Activated T-cell treated with anti-CD3 and anti-CD28 coated beads, Interleukin-2, amount 50 U/mL, for 72 hours (primary cell): ENCODE results near the gene AKAP3. TPM values are rescaled to one million over a fixed set of nuclear protein-coding genes. Genes with fewer than 3 reads are reported as not detected.

Source experiments
- ATAC-seq, 2 donors: fragments of 150-1000 bp; cut with Tn5 transposase; replicated peaks in 1 of 2; 2 replicates each; pipeline ENCODE4 v1.10.0; 2021; ENCODE audit warnings: moderate library complexity in 2 of 2, mild to moderate bottlenecking in 1 of 2
- DNase-seq, 2 donors: peaks; one replicate each; pipeline ENCODE4 v3.0.0; 2021 to 2022; ENCODE audit warnings: mixed read lengths in 1 of 2
- H3K27ac Mint-ChIP-seq: one replicate; pipeline ENCODE4 v1.8.0; 2022; ENCODE audit warnings: mild to moderate bottlenecking, moderate library complexity, mixed read lengths
- H3K27me3 Mint-ChIP-seq: one replicate; pipeline ENCODE4 v1.8.0; 2022; ENCODE audit warnings: low read depth, mixed read lengths
- H3K36me3 Mint-ChIP-seq, 2 donors: one replicate each; pipeline ENCODE4 v1.8.0; 2022; ENCODE audit warnings: mixed read lengths in 2 of 2, mild to moderate bottlenecking in 1 of 2; ENCODE audit not compliant: insufficient read depth in 2 of 2
- H3K4me1 Mint-ChIP-seq: one replicate; pipeline ENCODE4 v1.8.0; 2022; ENCODE audit warnings: low read depth, mixed read lengths
- H3K4me3 Mint-ChIP-seq, 2 donors: one replicate each; pipeline ENCODE4 v1.8.0; 2022; ENCODE audit warnings: mild to moderate bottlenecking in 2 of 2, mixed read lengths in 2 of 2, moderate library complexity in 2 of 2
- H3K9me3 Mint-ChIP-seq, 2 donors: one replicate each; pipeline ENCODE4 v1.8.0; 2022; ENCODE audit warnings: mixed read lengths in 2 of 2
- total RNA-seq, 2 donors: library from RNA; stranded (reverse); gene quantifications; one replicate each; pipeline ENCODE4 v1.2.3, GENCODE V29; 2022

The AKAP3 gene
- total RNA-seq = 1 to 10 TPM; 5.4 to 7.7 TPM

DNA sequence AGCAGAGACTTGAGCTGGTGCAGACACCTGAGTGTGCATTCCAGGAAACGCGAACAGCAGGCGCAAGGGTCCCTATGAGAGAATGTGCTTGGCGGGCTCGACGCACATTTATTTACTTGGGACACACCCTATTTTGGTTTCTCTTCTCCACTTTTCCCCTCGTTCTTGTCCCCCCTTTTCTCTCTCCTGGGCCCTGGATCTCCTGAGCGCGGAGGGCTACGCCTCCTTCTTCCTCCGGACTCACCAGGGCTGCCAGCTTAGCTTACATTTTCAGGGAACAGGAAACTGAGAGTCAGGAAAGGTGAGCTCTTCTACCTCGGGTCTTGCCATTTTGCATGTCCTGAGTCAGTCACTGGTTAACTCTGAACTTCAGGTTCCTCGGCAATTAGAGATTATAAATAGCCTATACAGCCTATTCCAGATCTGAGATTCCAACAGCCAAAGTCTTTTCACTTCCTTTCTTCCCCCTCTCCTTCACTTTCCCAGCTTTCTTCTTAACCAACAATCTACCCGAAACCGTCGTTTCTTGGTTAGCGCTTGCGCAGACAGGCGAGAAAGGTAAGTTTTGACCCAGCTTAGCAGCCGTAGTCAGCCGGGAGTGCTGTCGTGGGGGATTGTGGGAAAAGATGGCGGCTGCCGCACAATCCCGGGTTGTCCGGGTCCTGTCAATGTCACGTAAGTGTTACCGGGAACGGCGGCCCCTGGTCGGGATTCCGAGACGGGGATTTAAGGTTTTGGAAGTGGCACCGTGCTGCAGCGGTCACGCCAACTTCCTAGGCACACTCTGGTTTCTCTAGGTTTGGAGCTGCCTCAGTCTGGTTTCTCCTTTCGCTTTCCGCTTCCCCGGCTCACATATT is at the start of gene AKAP3, which contains the start of gene NDUFA9:
AKAP3 (minus strand) TSS at position 551 of the 857 bp plus-strand sequence. CDS start 10,855 bp downstream, outside the sequence.
NDUFA9 (plus strand) TSS at position 614 of the 857 bp plus-strand sequence; CDS start at position 627, 13 bp downstream.
- DNase-seq (peak; percentile 82), ATAC-seq (peak; percentile 96 to 97)
- Mint-ChIP-seq H3K27me3 (no peaks in the 10 kb centered on the region), H3K36me3 (peaks cover 1 to 3% of the 10 kb centered on the region in 2 donors), H3K9me3 (no peaks in the 10 kb centered on the region), H3K4me3 (peak within 1 kb of the TSS; percentile 98), H3K27ac (peak within 1 kb of the TSS; percentile 91), H3K4me1 (peaks cover 34% of the 10 kb centered on the region)

- ATAC-seq (no peak), DNase-seq (no peak)
- H3K4me3 Mint-ChIP-seq = no peak overlapping the region
- peaks cover 4 to 13% of the 10 kb centered on the region in 2 donors for H3K36me3 Mint-ChIP-seq
- peaks cover 0 to 3% of the 10 kb centered on the region in 2 donors for H3K9me3 Mint-ChIP-seq
- H3K27ac Mint-ChIP-seq = no peak overlapping the region
- H3K27me3 Mint-ChIP-seq = no peaks in the 10 kb centered on the region
- H3K4me1 Mint-ChIP-seq = no peaks in the 10 kb centered on the region
These were observed 41.9 kb upstream of the AKAP3 start for GRCh38 chr12:4690760-4691159.

GRCh38 chr12:4685317-4685716 is 36.5 kb upstream of the AKAP3 start:
- H3K27ac Mint-ChIP-seq = no peak overlapping the region

GRCh38 chr12:4681732-4682131 is 32.9 kb upstream of the AKAP3 start:
- Mint-ChIP-seq H3K9me3 (no peaks in the 10 kb centered on the region), H3K36me3 (peaks cover 2 to 15% of the 10 kb centered on the region in 2 donors), H3K4me1 (no peaks in the 10 kb centered on the region), H3K27me3 (no peaks in the 10 kb centered on the region), H3K4me3 (no peak overlapping the region), H3K27ac (no peak overlapping the region)
- DNase-seq = no peak
- ATAC-seq = no peak

More at GRCh38 chr12:4685317-4685716, 36.5 kb upstream of the AKAP3 start:
- ATAC-seq = no peak
- peaks cover 2 to 18% of the 10 kb centered on the region in 2 donors for H3K36me3 Mint-ChIP-seq
- DNase-seq = no peak
- H3K9me3 Mint-ChIP-seq = no peaks in the 10 kb centered on the region
- H3K27me3 Mint-ChIP-seq = no peaks in the 10 kb centered on the region
- no peak overlapping the region for H3K4me3 Mint-ChIP-seq
- no peaks in the 10 kb centered on the region for H3K4me1 Mint-ChIP-seq

- ATAC-seq (no peak), DNase-seq (no peak)
- H3K9me3 Mint-ChIP-seq = peaks cover 0 to 2% of the 10 kb centered on the region in 2 donors
- H3K4me3 Mint-ChIP-seq = no peak overlapping the region
- H3K27ac Mint-ChIP-seq = no peak overlapping the region
- H3K36me3 Mint-ChIP-seq = peaks cover 2% of the 10 kb centered on the region in 2 donors
- H3K27me3 Mint-ChIP-seq = no peaks in the 10 kb centered on the region
- H3K4me1 Mint-ChIP-seq = no peaks in the 10 kb centered on the region
These were observed 30.9 kb upstream of the AKAP3 start for GRCh38 chr12:4679711-4680110.

- H3K27ac Mint-ChIP-seq = no peak overlapping the region
- peaks cover 5% of the 10 kb centered on the region for H3K4me1 Mint-ChIP-seq
- no peaks in the 10 kb centered on the region for H3K9me3 Mint-ChIP-seq
- H3K4me3 Mint-ChIP-seq = no peak overlapping the region
- H3K36me3 Mint-ChIP-seq = peaks cover 6 to 30% of the 10 kb centered on the region in 2 donors
- no peak for DNase-seq
- no peak for ATAC-seq
- H3K27me3 Mint-ChIP-seq = no peaks in the 10 kb centered on the region
These were observed 16.4 kb upstream of the AKAP3 start for GRCh38 chr12:4665236-4665635.

DNA sequence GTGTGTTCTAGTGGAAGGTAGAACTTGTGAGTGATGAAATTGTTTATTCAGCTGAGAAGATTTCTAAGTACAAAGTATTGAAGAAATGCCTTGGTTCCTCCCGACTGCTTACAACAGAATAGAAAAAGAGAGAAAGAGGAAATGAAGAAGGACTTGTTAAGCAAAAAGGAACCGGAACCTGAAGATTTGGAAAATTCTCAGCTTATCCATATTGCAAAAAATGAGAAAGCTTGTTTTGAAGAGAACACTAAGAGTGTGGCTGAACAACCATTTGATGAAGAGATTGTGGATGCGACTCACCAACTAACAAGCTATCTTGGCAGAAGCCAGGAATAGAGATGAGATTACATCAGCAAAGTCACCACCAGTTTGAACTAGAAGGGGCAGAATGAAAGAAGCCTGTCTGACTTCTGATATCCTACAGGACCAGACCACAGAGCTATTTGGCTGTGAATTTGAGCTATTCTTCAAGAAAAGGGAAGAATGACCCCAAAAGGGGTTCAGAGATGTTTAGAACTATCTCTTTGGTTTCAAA is 15.2 kb upstream of the AKAP3 start:
- ATAC-seq = peak in 1 of 2 donors; percentile 48
- DNase-seq = no peak
- Mint-ChIP-seq H3K4me3 (no peak overlapping the region), H3K4me1 (peaks cover 5% of the 10 kb centered on the region), H3K27me3 (no peaks in the 10 kb centered on the region), H3K9me3 (no peaks in the 10 kb centered on the region), H3K27ac (peak overlapping the region; percentile 35), H3K36me3 (peaks cover 6 to 22% of the 10 kb centered on the region in 2 donors)

DNA sequence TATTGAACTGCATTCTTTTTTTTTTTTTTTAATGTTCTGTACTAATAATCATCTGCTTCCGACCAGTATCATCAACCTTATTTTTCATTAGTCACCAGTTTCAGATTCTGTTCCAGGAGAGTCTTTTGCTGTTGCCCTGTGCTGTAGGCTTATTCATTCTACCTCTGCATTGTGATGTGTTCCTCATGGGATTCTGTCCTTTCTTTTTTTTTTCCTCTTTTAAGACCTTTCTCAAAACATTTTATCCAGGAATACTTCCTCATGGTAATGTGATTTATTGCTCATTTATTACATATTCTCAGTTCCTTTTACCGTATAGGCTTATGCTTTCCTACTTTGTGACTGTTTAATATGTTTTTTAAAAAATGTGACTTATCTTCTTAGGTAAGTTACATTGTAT is 4.8 kb upstream of the AKAP3 start:
- Mint-ChIP-seq H3K27me3 (no peaks in the 10 kb centered on the region), H3K4me1 (peaks cover 28% of the 10 kb centered on the region), H3K36me3 (peaks cover 5 to 12% of the 10 kb centered on the region in 2 donors), H3K4me3 (no peak overlapping the region), H3K9me3 (no peaks in the 10 kb centered on the region), H3K27ac (peak overlapping the region; percentile 82)
- no peak for ATAC-seq
- no peak for DNase-seq

DNA sequence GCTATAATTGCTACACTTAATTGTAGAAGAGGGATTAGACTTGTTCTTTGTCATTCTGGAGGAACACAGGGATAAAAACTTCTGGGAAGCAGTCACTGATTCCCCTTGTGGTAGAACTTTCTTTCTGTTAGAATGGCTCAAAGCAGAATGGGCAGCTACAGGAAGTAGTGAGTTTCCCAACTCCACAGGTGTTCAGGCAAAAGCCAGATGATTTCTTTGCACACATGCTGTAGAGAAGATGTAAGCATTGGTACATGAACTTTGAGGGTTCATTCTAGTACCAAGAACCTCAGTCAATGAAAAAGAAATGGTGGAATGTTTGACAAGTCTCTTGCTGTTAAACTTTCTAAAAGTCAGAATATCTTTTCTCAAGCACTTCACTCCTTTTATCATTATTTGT is 4.4 kb upstream of the AKAP3 start:
- ATAC-seq (no peak), DNase-seq (no peak)
- H3K36me3 Mint-ChIP-seq = peaks cover 5 to 12% of the 10 kb centered on the region in 2 donors
- H3K4me1 Mint-ChIP-seq = peaks cover 28% of the 10 kb centered on the region
- H3K9me3 Mint-ChIP-seq = no peaks in the 10 kb centered on the region
- H3K4me3 Mint-ChIP-seq = no peak overlapping the region
- H3K27ac Mint-ChIP-seq = no peak overlapping the region
- no peaks in the 10 kb centered on the region for H3K27me3 Mint-ChIP-seq

DNA sequence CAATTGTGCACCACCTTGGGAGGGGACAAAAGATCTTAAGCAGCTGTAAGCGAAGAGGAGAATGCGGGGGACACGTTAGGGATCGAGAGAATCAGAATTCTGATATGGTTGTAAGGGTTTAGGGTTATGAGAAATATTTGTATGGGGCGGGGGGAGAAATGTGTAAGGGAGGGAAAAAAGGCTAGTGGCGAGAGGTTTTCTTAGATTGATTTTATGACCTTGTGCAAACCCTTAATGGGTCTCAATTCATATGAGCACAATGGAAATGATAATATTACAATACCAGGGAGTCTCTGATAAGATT is 459 bp upstream of the AKAP3 start:
- H3K9me3 Mint-ChIP-seq = no peaks in the 10 kb centered on the region
- DNase-seq = no peak
- H3K27me3 Mint-ChIP-seq = no peaks in the 10 kb centered on the region
- ATAC-seq = no peak
- H3K4me1 Mint-ChIP-seq = peaks cover 34% of the 10 kb centered on the region
- peaks cover 1 to 3% of the 10 kb centered on the region in 2 donors for H3K36me3 Mint-ChIP-seq
- peak overlapping the region; percentile 91 for H3K27ac Mint-ChIP-seq
- peak overlapping the region; percentile 98 for H3K4me3 Mint-ChIP-seq

- Mint-ChIP-seq H3K4me1 (peaks cover 34% of the 10 kb centered on the region), H3K9me3 (no peaks in the 10 kb centered on the region), H3K36me3 (peaks cover 1 to 3% of the 10 kb centered on the region in 2 donors), H3K27ac (peak overlapping the region; percentile 91), H3K4me3 (peak overlapping the region; percentile 98), H3K27me3 (no peaks in the 10 kb centered on the region)
- ATAC-seq (no peak), DNase-seq (no peak)
These were observed 749 bp downstream of the AKAP3 start for GRCh38 chr12:4648104-4648500.

GRCh38 chr12:4645023-4645422 is 3.8 kb downstream of the AKAP3 start:
- no peaks in the 10 kb centered on the region for H3K27me3 Mint-ChIP-seq
- no peak overlapping the region for H3K4me3 Mint-ChIP-seq
- no peaks in the 10 kb centered on the region for H3K9me3 Mint-ChIP-seq
- H3K4me1 Mint-ChIP-seq = peaks cover 12% of the 10 kb centered on the region
- DNase-seq = no peak
- ATAC-seq = no peak
- H3K36me3 Mint-ChIP-seq = peaks cover 1 to 3% of the 10 kb centered on the region in 2 donors
- H3K27ac Mint-ChIP-seq = no peak overlapping the region

GRCh38 chr12:4643747-4644146 is 5.1 kb downstream of the AKAP3 start:
- Mint-ChIP-seq H3K4me3 (no peak overlapping the region), H3K4me1 (peaks cover 6% of the 10 kb centered on the region), H3K27ac (no peak overlapping the region), H3K27me3 (no peaks in the 10 kb centered on the region), H3K9me3 (no peaks in the 10 kb centered on the region), H3K36me3 (peaks cover 0 to under 1% of the 10 kb centered on the region in 2 donors)
- DNase-seq (no peak), ATAC-seq (no peak)
